GM19099 (cell line): ENCODE data around the gene ADCY5.

Experiments
- POLR2A ChIP-seq: IDR thresholded peaks from 3 replicates; pipeline ENCODE4 v1.6.1; 2011; ENCODE audit warnings: low read depth; ENCODE audit not compliant: insufficient read length; ENCODE audit errors: extremely low read depth

The ADCY5 gene

DNA sequence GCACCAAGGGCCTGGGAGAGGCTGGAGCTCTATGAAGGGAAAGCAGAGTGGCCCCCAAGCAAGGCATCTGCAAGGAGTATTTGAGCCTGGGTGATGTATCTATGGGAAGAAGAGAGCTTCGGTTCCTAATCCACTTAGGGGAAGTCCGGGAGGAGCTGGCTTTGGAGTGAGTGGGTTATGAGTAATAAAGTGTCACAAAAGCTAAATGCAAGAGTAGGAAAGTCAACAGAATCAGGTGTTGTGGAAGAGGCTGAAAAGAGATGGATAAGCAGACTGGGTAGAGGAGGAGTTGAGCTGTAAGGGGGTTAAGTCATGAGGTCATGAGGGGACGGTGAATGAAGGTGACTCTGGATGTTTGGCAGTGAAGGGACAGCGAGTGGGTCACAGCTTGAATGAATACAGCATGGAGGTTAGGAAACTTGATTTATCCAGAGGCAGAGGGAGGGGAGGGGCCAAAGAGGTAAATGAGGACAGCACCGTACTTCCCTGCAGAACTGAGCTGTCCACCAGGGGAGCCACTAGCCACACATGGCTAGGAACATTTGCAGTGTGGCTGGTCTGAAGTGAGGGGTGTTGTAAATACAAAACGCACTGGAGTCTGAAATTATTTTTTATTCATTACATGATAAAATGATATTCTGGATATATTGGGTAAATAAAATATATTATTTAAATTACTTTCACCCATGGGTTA is 83.3 kb downstream of the ADCY5 start:
- TF ChIP-seq POLR2A, result no peak

DNA sequence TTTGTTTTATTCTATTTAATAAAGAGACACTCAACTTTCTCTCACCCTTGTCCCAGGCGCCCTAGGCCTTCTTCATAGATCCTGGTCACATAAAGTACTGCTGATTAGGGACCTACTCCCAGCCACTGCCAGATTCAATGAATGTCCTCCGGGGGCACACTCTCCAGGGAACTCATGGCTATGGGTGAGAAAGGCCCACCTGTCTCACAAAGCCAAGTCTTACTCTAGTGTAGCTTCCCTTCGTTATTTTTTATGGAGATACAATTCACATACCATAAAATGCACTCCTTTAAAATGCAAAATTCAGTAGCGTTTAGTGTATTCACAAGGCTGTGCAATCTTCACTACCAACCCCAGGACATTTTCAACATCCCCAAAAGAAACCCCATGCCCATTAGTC is 87.8 kb downstream of the ADCY5 start:
- TF ChIP-seq POLR2A, result no peak

DNA sequence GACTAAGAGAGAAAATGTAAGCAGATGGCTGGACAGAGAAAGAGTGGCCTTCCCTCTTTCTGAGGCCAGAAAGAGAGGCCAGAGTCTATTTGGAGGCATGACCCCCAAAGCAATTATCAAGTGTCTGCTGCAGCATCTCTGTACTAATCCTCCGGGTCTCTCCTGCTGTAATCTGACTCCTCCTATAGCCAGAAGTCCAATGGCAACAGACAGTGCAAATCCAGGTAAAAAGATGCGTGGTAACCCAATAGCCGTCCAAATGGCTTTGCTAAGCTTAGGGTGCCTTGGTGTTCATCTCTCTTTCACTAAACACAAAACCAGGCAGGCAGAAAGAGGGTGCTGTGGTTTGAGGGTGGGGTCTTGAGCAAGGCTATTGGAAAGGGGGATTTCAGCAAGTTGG is 91.6 kb downstream of the ADCY5 start:
- TF ChIP-seq POLR2A, result no peak

DNA sequence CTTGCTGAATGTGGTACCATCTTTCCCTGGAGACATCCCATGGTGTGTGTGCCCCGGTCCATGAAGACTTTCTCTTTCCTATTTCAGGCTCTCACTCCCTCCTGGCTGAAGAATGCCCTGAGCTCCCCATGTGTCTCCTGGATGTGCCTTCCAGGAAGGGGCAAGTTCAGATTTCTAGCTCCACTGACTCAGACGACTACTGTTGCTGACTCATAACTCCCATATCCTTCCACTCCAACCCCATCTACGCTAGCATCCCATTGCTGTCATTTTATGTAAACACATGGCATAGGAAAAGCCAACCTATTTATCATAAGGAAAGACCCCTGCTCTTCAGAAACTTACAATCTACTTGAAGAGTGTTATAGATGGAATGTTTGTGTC is 95.0 kb downstream of the ADCY5 start:
- TF ChIP-seq POLR2A, result no peak

DNA sequence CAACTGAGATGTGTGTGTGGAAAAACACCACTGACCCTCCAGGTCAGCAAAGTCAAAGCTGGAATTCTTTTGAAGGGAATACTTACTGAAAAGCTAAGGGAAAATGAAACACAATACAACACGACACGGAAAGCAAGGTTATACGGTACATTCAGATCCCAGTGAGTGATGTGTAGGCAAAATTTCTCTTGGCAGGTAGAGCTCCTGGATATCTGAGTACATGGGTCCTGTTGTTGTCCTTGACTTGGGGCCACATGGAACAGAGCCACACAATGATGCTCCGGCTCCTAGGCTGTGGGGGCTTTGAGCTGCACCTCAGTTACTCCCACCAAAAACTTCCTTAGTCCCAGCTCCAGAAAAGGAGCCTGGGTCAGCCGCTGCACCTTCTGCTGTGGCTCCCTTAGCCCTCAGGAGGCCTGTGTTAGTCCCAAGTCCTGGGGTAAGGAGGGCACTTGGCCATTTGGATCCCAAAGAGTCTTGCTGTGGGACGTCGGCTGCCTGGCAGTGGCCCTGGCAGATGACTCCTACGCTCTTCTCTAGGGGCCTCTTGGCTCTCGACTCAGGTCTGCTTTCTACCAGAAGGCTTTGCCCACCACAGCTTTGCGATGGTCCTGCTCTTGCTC is 95.6 kb downstream of the ADCY5 start:
- no peak for TF ChIP-seq POLR2A

DNA sequence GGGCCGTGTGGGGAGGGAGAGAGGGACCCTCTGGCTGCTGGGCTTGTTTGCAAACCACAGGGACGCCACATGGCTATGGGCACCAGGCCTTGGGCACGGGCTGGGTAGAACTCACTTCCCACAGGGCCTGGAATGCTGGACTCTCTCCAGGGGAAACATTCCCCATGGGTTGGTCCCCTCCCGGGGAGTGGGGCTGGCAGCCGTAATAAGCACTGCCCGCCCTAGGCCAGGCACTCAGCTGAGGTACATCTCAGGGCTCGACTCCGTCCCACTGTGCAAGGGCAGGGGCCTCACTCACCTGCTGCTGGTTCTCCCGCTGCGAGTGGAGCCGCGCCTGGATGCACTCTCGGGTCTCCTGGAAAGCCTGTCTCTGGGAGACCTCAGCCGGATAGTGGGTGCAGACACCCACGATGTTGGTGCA is 96.7 kb downstream of the ADCY5 start:
- no peak for TF ChIP-seq POLR2A

DNA sequence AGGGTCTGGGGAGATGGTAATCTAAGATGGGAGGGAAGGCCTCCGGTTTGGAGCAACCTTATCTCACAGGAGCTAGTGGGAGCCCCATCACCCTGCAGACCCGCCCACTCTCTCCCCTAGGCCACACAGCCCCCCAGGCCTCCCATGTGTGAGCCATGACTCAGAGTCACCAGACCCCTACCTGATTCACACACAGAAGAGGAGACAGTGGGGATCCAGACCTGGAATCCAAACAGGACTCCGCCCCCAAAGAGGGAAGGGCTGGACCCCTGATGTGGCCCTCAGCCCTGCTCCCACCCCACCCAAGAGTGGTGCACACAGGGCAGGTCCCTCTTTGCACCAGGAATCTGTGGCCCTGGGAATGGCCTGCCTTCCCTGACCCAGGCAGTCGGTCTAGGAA is 97.4 kb downstream of the ADCY5 start:
- TF ChIP-seq POLR2A, result no peak

DNA sequence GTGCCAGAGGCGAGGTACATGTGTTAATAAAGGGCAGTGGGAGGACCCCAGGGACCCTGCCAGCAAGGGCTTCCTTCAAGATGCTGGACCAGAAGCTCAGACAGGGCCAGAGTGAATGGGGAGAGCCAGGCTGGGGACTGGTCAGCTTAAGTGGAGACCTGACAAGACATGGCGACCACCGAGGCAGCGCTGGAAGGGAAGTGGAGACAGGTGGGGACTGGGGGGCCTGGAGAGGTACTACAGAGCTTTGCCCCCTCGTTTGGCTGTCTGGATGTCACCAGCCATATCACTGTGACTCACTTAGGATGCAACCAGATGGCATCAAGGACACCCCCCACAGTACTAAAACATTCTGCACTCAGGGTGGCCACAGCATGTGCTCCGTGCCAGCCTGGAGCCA is 97.9 kb downstream of the ADCY5 start:
- TF ChIP-seq POLR2A, result no peak

DNA sequence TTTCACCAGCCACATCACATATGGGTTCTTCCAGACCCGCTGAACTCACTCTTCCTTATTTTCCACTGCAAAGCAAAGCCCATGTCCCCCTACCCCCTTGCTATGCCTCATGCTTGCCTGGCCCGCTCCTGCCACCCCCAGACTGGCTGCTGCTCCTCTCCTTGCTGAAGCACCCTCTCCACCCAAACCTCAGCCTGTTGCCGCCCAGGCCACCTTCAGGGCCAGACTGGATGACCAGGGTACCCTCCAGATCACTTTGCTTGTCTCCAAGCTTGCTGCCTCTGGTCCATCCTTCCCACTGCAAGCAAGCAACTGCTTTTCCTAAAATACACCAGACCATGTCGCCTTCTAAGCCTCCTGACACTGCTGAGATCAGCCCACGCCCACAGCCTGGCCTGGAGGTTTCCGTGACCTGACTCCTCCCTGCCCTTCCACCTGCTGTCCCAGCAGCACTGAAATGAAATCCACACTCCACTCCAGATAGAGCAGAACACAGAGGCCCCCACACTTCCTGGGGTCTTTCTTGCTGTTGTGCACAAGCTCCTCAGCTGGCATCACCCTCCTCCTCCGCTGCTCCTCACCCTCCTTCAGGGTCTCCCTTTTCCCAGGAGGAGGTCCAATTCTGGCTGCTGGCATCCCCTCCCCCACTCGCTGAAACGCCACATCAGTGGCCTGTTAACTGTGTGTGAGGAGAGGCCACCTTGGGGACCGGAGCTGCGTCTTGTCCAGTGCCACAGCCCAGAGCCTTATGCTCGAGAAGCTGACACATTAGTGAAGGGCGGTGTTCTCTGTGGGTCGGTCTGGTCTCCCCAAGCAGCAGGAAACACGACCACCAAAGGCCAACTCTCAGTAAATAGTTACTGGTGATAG is 99.1 kb downstream of the ADCY5 start:
- no peak for TF ChIP-seq POLR2A

DNA sequence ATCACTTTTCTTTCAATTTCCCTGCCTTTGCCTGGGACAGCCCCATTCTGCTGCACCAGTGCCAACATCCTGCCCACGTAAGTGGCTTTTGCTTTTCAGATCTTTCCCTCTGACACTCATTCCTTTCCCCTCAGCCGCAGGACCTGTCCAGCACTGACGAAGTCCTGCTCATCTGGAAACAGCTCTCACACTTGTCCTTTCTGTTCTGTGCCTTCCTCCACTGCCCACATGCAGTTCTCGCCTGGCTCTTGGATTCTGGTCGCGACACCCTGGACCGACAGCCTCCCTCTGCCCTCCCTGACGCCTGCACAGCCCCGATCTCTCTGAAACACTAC is 99.7 kb downstream of the ADCY5 start:
- no peak for TF ChIP-seq POLR2A

DNA sequence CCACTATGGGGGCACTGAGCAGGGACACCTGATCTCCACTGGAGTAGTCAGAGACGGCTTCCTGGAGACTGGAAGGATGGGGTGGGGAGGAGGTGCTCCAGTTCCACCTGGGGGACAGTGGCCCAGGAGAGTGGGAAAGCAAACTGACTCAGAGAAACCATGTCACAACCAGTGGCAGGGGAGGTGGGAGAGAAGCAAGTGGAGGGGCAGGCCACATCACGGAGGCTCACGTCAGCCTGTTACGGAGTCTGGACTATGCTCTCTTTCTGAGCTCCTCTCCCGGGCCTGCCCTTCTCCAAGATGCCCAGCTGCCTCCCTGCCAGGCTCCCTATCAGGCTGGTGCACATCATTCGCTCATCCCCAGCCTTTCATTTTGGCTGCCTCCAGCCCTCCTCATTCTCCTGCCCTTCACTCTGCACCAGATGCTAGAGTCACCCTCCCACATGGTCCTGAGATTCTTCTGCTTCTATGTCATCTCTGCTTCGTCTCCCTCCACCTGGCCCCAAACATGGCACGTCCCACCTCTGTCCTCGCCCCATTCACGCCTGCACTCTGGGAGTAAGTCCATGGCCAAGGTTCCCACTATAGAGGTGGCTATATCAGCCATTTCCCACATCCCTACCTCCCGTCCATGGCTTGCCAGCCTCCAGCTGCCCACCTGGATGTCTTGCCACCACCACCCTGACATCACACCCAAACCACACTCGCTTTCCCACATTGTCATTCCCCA is 100.3 kb downstream of the ADCY5 start:
- TF ChIP-seq POLR2A, result no peak

DNA sequence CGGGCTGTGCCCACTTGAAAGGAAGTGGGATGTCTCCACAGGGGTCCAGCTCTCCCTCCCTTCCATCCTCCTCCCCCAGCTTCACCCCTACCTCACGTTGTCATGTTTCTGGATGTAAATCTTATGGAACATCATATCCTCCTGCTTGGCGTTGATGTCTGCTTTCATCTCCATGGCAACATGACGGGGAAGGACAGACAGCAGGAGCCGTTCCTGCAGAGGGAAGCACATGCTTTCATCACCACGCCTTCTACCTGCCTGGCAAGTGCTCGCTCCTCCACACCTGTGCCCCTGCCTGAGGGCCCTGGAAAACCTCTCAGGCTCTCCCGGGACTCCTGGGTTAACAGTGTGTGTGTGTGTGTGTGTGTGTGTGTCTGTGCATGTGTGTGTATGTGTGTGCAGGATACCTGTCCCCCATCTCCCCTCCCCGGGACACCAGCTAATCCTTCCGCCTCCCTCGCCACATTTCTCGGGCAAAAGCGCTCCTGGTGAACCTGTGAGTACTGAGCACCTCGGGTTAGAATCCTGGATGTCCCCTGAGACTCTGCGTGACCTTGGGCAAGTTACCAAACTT is 101.1 kb downstream of the ADCY5 start:
- no peak for TF ChIP-seq POLR2A

DNA sequence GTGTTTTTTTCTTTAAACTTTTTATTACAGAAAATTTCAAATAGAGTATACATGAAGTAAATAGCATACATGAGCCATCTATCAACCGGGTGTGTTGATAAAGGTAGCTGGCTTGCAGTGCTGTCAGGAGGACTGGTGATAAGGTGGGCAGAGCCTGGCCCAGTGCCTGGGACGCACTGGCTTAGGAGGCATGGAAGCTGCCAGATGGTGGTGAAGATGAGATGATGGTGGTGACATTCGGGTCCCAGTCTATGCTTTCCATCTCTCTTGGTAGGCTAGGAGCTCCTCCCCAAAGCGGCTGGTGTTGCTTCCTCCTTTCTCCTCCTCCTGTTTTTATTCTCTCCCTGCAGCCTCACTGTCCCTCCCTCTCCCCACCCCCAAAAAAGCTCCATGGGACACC is 101.7 kb downstream of the ADCY5 start:
- TF ChIP-seq POLR2A, result no peak

DNA sequence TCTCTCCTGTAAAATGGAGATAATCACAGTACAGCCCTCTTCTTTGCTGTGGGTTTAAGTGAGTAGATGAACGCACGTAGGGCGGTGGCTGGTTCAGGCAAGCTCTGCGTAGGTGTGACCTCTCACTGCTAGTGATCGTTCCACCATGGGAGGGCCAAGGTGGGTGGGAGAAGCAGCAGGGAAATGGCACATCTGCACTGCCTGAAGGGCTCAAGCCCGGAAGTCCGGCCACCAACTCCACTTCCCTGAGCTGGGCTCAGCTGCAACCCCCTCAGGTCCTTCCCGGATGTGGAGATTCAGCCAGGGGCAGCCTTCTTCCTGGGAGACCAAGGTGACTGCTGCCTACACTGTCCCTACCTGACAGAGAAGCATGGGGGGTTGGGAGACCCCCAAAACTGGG is 102.9 kb downstream of the ADCY5 start:
- no peak for TF ChIP-seq POLR2A
